Thyroid gland (tissue), 4 donors: ENCODE data around the gene HOXA7. TPM values are rescaled to one million over a fixed set of nuclear protein-coding genes. Genes with fewer than 3 reads are reported as not detected.

Source experiments
- DNase-seq, 2 donors: peaks; one replicate each; pipeline ENCODE4 v3.0.0-alpha.2; 2019
- H3K27ac ChIP-seq, 3 donors: fragments of 200-600 bp; sonication (generic); 1 replicate in 2 of 3; 2 replicates in 1 of 3; pipeline ENCODE4 v1.5.1; 2016 to 2019; ENCODE audit warnings: mild to moderate bottlenecking in 1 of 3, moderate library complexity in 1 of 3
- H3K27me3 ChIP-seq: fragments of 200-600 bp; sonication (generic); one replicate; pipeline ENCODE4 v1.5.1; 2019
- H3K36me3 ChIP-seq, 2 donors: fragments of 200-600 bp; sonication (generic); one replicate each; pipeline ENCODE4 v1.5.1; 2016 to 2019
- H3K4me1 ChIP-seq, 2 donors: fragments of 200-600 bp; sonication (generic); one replicate each; pipeline ENCODE4 v1.5.1; 2017 to 2019
- H3K4me3 ChIP-seq, 3 donors: fragments of 200-600 bp; sonication (generic); replicated peaks in 1 of 3; 1 replicate in 2 of 3; 2 replicates in 1 of 3; pipeline ENCODE4 v1.5.1; 2016; ENCODE audit warnings: mild to moderate bottlenecking in 1 of 3
- H3K9me3 ChIP-seq: fragments of 200-600 bp; sonication (generic); one replicate; pipeline ENCODE4 v1.5.1; 2017
- CTCF ChIP-seq, 6 experiments: fragments of 200-600 bp in 3 of 6; fragments of 450-650 bp in 3 of 6; sonication (generic) in 3 of 6; IDR thresholded peaks; one replicate each; pipeline ENCODE4 v1.5.1; 2016 to 2019; ENCODE audit warnings: antibody characterized with exemption in 6 of 6, mild to moderate bottlenecking in 2 of 6, inconsistent platforms in 1 of 6, moderate library complexity in 1 of 6
- POLR2A ChIP-seq, 2 donors: fragments of 450-650 bp; IDR thresholded peaks; one replicate each; pipeline ENCODE4 v1.6.1; 2017; ENCODE audit warnings: antibody characterized with exemption in 2 of 2, mild to moderate bottlenecking in 2 of 2, moderate library complexity in 1 of 2
- WGBS, 2 donors: methylation state at CpG; one replicate each; pipeline ENCODE4 v1.1.5; 2017; 5-methylcytosine and 5-hydroxymethylcytosine counted together
- intact Hi-C: fragments of 100-400 bp; cut with DNase I; formaldehyde crosslinking; loops from one replicate; pipeline ENCODE4 v1.15.1; 2023
- total RNA-seq, 4 donors: library from RNA; depleted of rRNA; stranded (reverse); fragments of >200 nt; gene quantifications; one replicate each; pipeline ENCODE4 v1.2.3, GENCODE V29; 2016

Gene HOXA7
- total RNA-seq, 4 donors from 2014 or later = 0.34 to 2.1 (median 0.74) TPM

DNA sequence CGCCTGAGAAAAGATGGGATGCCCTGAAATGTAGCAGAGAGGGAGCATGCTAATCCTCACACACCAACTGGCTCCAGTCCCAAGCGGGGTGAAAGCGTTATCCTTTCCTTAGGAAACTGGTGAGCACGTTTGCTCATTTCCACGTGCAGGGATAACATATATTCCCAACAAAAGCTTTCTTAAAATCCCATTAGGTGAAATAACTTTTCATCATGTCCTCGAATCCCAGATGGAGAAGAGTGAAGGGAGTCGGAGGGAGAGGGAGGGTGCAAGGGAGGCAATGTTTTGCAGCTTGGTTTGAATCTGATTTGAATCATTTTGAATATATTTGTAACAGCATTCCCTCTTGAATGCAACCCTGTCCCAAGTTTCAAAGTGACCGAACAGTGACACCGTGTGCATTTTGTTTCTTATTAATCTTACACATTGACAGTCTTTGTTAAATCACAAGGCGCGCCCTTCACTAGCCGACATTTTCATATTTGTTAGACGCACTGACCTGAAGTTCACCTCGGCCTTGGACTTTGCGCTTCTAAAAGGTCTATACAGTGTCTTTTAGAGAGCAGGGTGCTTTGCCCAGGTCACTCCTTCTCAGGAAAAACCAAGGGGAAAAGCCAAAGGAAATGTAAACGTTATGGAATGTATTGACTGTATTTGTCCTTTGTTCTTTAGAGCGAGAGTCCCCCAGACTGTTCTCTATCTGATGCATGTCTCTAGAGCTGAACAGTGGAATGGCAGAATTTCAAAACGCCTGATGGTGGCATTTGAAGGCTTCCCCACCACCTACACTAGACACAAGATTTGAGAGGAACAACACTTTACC, 22.9 kb downstream of the HOXA7 start:
- intact Hi-C loops = no loop called here
- H3K36me3 ChIP-seq = no peaks in the 10 kb centered on the region
- H3K27me3 ChIP-seq = peaks cover 47% of the 10 kb centered on the region
- H3K4me3 ChIP-seq = no peak overlapping the region
- no peak for DNase-seq
- 25 to 41% methylated on average over 18 of the region's 18 CpGs for WGBS, 2 donors
- H3K4me1 ChIP-seq = peaks cover 0 to 7% of the 10 kb centered on the region in 2 donors
- no peak for TF ChIP-seq POLR2A (IDR thresholded peaks at IDR 0.05)
- no peak for TF ChIP-seq CTCF (IDR thresholded peaks at IDR 0.05)
- H3K27ac ChIP-seq = no peak overlapping the region
- H3K9me3 ChIP-seq = no peaks in the 10 kb centered on the region

DNA sequence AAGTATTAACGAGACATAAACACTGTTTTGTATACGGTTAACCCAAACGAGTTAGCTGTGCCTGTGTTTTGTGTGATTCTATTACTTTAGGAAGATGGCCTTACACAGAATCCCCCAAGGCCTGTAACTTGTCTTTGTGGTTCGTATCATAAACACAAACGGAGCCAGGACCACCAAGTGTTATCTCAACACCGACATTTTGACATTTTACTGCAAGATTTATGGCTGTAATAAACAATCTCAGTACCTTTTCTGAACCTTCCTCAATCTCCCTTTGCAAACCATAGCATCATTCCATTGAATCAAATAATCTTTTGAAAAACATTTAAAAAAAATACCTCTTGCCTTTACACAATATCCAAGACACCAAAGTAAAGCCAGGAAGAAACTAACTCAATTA, 23.5 kb downstream of the HOXA7 start:
- H3K36me3 ChIP-seq = no peaks in the 10 kb centered on the region
- H3K9me3 ChIP-seq = no peaks in the 10 kb centered on the region
- peaks cover 0 to 7% of the 10 kb centered on the region in 2 donors for H3K4me1 ChIP-seq
- no peak overlapping the region for H3K4me3 ChIP-seq
- H3K27ac ChIP-seq = no peak overlapping the region
- DNase-seq = no peak
- intact Hi-C loops = no loop called here
- no peak for TF ChIP-seq POLR2A (IDR thresholded peaks at IDR 0.05)
- TF ChIP-seq CTCF (IDR thresholded peaks at IDR 0.05) = no peak
- peaks cover 45% of the 10 kb centered on the region for H3K27me3 ChIP-seq
- WGBS, 2 donors = 30 to 53% methylated on average over 6 of the region's 6 CpGs

DNA sequence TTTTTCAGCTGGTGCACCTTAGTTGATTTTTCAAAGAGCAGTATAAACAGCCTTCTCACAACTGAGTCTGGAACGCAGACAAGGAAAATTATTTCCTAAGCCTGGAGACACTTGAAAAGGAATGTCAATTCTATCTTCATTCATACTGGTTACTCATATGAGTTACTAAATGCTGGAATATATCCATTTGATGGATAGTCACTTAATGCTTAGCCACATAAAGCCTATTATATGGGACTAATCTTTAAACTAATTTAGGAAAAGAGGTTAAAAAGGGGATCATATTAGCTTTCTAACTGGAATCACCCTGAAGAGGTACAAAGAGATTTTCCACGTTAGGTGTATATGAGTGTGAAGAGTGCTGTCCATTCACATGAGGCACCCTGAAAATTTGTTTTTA, 24.3 kb downstream of the HOXA7 start:
- no peak overlapping the region for H3K4me3 ChIP-seq

GRCh38 chr7:27131390-27131819, 25.1 kb downstream of the HOXA7 start:
- Histone ChIP-seq H3K27ac (no peak overlapping the region), H3K4me3 (peak overlapping the region in 1 of 3 donors; percentile 29), H3K4me1 (peaks cover 0 to 7% of the 10 kb centered on the region in 2 donors), H3K9me3 (no peaks in the 10 kb centered on the region), H3K36me3 (no peaks in the 10 kb centered on the region), H3K27me3 (peaks cover 38% of the 10 kb centered on the region)
- 30 to 32% methylated on average over 12 of the region's 12 CpGs for WGBS, 2 donors
- TF ChIP-seq POLR2A (IDR thresholded peaks at IDR 0.05) = no peak
- TF ChIP-seq CTCF (IDR thresholded peaks at IDR 0.05) = no peak
- intact Hi-C loops = no loop called here
- no peak for DNase-seq

More for the DNA sequence above, 24.3 kb downstream of the HOXA7 start:
- H3K4me1 ChIP-seq = peaks cover 0 to 7% of the 10 kb centered on the region in 2 donors
- intact Hi-C loops = no loop called here
- H3K36me3 ChIP-seq = no peaks in the 10 kb centered on the region
- no peak for TF ChIP-seq CTCF (IDR thresholded peaks at IDR 0.05)
- no peak for TF ChIP-seq POLR2A (IDR thresholded peaks at IDR 0.05)
- peaks cover 45% of the 10 kb centered on the region for H3K27me3 ChIP-seq
- WGBS, 2 donors = 33 to 53% methylated on average over 2 of the region's 2 CpGs
- H3K9me3 ChIP-seq = no peaks in the 10 kb centered on the region
- H3K27ac ChIP-seq = no peak overlapping the region
- DNase-seq = no peak
